Glutamatergic neuron (in vitro differentiated cells): ENCODE data around the gene CSRNP2. TPM values are rescaled to one million over a fixed set of nuclear protein-coding genes. Genes with fewer than 3 reads are reported as not detected.
"Not testable (repeated sequence)": the region's sequence is repeated elsewhere in the genome, so short reads cannot be mapped to it uniquely, and the experiment has no call there.

Experiments
- DNase-seq: peaks from one replicate; pipeline ENCODE4 v3.0.0; 2022
- H3K27ac Mint-ChIP-seq: one replicate; pipeline ENCODE4 v1.8.0; 2020; ENCODE audit warnings: mild to moderate bottlenecking, mixed read lengths, inconsistent platforms; ENCODE audit not compliant: unreplicated experiment
- H3K27me3 Mint-ChIP-seq: one replicate; pipeline ENCODE4 v1.8.0; 2020; ENCODE audit warnings: mild to moderate bottlenecking, moderate library complexity, mixed read lengths, inconsistent platforms; ENCODE audit not compliant: unreplicated experiment
- H3K36me3 Mint-ChIP-seq: one replicate; pipeline ENCODE4 v1.8.0; 2020; ENCODE audit warnings: mild to moderate bottlenecking, mixed read lengths, inconsistent platforms; ENCODE audit not compliant: unreplicated experiment
- H3K4me1 Mint-ChIP-seq: one replicate; pipeline ENCODE4 v1.8.0; 2020; ENCODE audit warnings: mild to moderate bottlenecking, low read depth, mixed read lengths, inconsistent platforms; ENCODE audit not compliant: unreplicated experiment
- H3K4me3 Mint-ChIP-seq: one replicate; pipeline ENCODE4 v1.8.0; 2020; ENCODE audit warnings: mild to moderate bottlenecking, mixed read lengths, inconsistent platforms; ENCODE audit not compliant: unreplicated experiment
- H3K9me3 Mint-ChIP-seq: one replicate; pipeline ENCODE4 v1.8.0; 2020; ENCODE audit warnings: mild to moderate bottlenecking, moderate library complexity, mixed read lengths, inconsistent platforms; ENCODE audit not compliant: unreplicated experiment
- total RNA-seq: library from RNA; stranded (reverse); fragmentation: NEBNext Ultra II Directional; extraction: Animal tissue kit (Norgen Biotek cat#: 25700); gene quantifications from one replicate; pipeline ENCODE4 v1.2.1, GENCODE V29; 2021; ENCODE audit not compliant: unreplicated experiment
- TF ChIP-seq, protein P1 (sequence below): fragments of 200-600 bp; sonication (generic); IDR thresholded peaks from one replicate; pipeline ENCODE4 v1.5.0; 2021; ENCODE audit not compliant: partially characterized antibody, unreplicated experiment

CSRNP2 gene
- total RNA-seq, 1 donor from 2014 or later: 90.6 TPM

DNA sequence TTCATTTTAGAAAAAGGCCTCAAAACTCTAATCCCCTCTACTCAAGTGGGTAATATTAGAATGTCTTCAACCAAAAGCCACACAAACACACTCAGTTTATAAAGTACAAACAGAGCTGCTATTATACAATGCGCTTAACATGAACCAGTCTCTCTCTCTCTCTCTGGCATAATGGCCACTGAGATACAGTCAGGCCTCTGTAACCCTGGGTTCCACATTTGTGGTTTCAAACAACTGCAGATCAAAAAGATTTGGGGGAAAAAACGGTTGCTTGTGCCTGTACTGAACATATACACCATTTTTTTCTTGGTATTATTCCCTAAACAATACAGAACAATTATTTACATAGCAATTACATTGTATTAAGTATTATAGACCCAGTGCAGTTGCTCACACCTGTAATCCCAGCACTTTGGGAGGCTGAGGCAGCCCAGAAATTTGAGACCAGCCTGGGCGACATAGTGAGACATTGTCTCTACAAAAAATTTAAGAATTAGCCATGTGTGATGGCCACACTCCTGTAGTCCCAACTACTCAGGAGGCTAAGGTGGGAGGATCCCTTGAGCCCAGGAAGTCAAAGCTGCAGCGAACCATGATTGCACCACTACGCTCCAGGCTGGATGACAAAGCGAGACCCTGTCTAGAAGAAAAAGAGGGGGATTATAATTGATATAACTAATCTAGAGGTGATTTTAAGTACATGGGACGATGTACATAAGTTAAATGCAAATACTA, 62.8 kb downstream of the CSRNP2 start:
- no peak for DNase-seq
- Mint-ChIP-seq H3K4me1 (peaks cover 15% of the 10 kb centered on the region), H3K27me3 (peaks cover 3% of the 10 kb centered on the region), H3K9me3 (no peaks in the 10 kb centered on the region), H3K4me3 (no peak overlapping the region), H3K36me3 (no peaks in the 10 kb centered on the region), H3K27ac (no peak overlapping the region)
- TF ChIP-seq, protein P1, sequence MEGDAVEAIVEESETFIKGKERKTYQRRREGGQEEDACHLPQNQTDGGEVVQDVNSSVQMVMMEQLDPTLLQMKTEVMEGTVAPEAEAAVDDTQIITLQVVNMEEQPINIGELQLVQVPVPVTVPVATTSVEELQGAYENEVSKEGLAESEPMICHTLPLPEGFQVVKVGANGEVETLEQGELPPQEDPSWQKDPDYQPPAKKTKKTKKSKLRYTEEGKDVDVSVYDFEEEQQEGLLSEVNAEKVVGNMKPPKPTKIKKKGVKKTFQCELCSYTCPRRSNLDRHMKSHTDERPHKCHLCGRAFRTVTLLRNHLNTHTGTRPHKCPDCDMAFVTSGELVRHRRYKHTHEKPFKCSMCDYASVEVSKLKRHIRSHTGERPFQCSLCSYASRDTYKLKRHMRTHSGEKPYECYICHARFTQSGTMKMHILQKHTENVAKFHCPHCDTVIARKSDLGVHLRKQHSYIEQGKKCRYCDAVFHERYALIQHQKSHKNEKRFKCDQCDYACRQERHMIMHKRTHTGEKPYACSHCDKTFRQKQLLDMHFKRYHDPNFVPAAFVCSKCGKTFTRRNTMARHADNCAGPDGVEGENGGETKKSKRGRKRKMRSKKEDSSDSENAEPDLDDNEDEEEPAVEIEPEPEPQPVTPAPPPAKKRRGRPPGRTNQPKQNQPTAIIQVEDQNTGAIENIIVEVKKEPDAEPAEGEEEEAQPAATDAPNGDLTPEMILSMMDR: no peak

DNA sequence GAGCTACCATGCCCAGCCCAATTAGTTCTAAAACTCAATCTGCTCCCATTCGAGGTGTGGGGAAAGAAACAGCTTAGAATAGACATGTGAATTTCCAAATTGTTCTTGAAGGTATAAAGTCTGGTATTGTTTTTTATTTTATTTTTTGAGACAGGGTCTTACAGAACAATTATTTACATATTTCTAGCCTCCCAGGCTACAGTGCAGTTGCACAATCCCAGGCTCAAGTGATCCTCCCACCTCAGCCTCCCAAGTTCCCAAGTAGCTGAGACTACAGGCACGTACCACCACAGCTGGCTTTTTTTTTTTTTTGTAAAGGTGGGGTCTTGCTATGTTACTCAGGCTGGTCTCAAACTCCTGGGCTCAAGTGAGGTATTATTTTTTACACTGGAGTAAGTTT, 63.5 kb downstream of the CSRNP2 start:
- Mint-ChIP-seq H3K9me3 (no peaks in the 10 kb centered on the region), H3K27ac (no peak overlapping the region), H3K4me1 (peaks cover 11% of the 10 kb centered on the region), H3K27me3 (no peaks in the 10 kb centered on the region), H3K36me3 (no peaks in the 10 kb centered on the region), H3K4me3 (no peak overlapping the region)
- DNase-seq: no peak
- TF ChIP-seq, protein P1: no peak

DNA sequence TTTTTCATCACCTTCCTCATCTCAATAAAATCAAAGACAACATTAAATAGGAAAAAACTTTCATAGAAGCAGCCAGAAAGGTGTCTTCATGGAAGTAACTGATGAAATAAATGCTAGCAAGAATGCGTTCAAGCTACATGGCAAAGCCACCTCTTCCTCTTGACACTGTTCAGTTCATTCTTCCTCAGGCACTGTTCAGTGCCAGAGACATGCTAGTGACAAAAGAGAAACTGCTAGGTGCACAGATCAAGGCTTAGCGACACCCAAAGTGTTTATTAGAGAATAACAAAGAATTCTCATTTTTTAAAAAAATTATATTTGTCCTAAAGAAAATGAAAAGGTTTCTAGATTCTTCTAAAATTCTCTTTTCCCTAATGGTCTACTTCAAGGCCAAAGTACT, 64.4 kb downstream of the CSRNP2 start:
- no peaks in the 10 kb centered on the region for H3K9me3 Mint-ChIP-seq
- peaks cover 4% of the 10 kb centered on the region for H3K4me1 Mint-ChIP-seq
- no peak for DNase-seq
- H3K27me3 Mint-ChIP-seq: no peaks in the 10 kb centered on the region
- H3K27ac Mint-ChIP-seq: no peak overlapping the region
- no peaks in the 10 kb centered on the region for H3K36me3 Mint-ChIP-seq
- TF ChIP-seq, protein P1: no peak
- no peak overlapping the region for H3K4me3 Mint-ChIP-seq

DNA sequence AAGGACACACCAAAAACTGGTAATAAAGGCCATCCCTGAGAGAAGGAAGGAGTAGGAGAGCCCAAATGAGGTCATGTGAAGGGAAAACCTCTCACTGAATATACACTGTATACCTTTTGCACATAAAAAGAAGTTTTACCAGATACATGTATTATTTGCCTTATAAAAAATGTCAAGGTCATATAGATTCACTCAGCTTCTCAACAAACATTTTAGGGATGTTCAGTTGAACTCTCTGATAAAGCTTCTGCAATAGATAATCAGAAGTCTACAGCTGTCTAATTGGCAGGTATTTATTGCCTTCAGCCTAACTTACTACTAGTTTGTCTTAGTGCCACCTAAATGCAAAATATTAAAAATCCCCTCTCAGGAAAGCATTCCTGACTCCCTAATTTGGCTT, 65.9 kb downstream of the CSRNP2 start:
- no peak overlapping the region for H3K27ac Mint-ChIP-seq
- peaks cover 9% of the 10 kb centered on the region for H3K4me1 Mint-ChIP-seq
- no peaks in the 10 kb centered on the region for H3K9me3 Mint-ChIP-seq
- no peaks in the 10 kb centered on the region for H3K27me3 Mint-ChIP-seq
- no peak overlapping the region for H3K4me3 Mint-ChIP-seq
- TF ChIP-seq, protein P1: no peak
- H3K36me3 Mint-ChIP-seq: no peaks in the 10 kb centered on the region
- no peak for DNase-seq

DNA sequence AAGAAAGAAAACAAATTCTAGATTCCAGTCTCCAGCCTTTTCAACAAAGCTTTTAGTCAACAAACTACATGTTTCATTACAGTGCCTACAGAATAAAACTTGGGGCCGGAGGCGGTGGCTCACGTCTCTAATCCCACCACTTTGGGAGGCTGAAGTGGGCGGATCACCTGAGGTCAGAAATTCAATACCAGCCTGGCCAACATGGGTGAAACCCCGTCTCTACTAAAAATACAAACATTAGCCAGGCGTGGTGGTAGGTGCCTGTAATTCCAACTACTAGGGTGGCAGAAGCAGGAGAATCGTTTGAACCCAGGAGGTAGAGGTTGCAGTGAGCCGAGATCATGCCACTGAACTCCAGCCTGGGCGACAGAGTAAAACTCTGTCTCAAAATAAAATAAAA, 68.9 kb downstream of the CSRNP2 start:
- not testable (repeated sequence) for H3K27me3 Mint-ChIP-seq, H3K4me3 Mint-ChIP-seq, H3K36me3 Mint-ChIP-seq, H3K27ac Mint-ChIP-seq, DNase-seq, H3K9me3 Mint-ChIP-seq
- peaks cover 15% of the 10 kb centered on the region for H3K4me1 Mint-ChIP-seq
